Stomach smooth muscle (tissue), 2 donors: Measurements from ENCODE around the gene HOXD8.

Experiments
- H3K27ac ChIP-seq: one replicate; pipeline ENCODE4 v1.7.0; 2013; ENCODE audit warnings: mild to moderate bottlenecking, low read length, inconsistent platforms
- H3K27me3 ChIP-seq, 2 donors: one replicate each; pipeline ENCODE4 v1.7.0; 2013; ENCODE audit warnings: low read length in 2 of 2; ENCODE audit not compliant: insufficient read depth in 2 of 2, control insufficient read depth in 1 of 2
- H3K36me3 ChIP-seq, 2 donors: one replicate each; pipeline ENCODE4 v1.7.0; 2013; ENCODE audit warnings: low read length in 2 of 2; ENCODE audit not compliant: control insufficient read depth in 2 of 2, insufficient read depth in 2 of 2
- H3K4me1 ChIP-seq: one replicate; pipeline ENCODE4 v1.7.0; 2013; ENCODE audit warnings: low read length; ENCODE audit not compliant: control insufficient read depth, insufficient read depth
- H3K4me3 ChIP-seq, 2 donors: one replicate each; pipeline ENCODE4 v1.7.0; 2013; ENCODE audit warnings: low read length in 2 of 2
- H3K9ac ChIP-seq, 2 donors: one replicate each; pipeline ENCODE4 v1.7.0; 2013; ENCODE audit warnings: low read length in 2 of 2, mild to moderate bottlenecking in 1 of 2
- H3K9me3 ChIP-seq, 2 donors: one replicate each; pipeline ENCODE4 v1.7.0; 2013; ENCODE audit warnings: low read length in 2 of 2; ENCODE audit not compliant: control insufficient read depth in 2 of 2
- donor health status: healthy.
- donor health status: Pancreatic carcinoma.

The HOXD8 gene

DNA sequence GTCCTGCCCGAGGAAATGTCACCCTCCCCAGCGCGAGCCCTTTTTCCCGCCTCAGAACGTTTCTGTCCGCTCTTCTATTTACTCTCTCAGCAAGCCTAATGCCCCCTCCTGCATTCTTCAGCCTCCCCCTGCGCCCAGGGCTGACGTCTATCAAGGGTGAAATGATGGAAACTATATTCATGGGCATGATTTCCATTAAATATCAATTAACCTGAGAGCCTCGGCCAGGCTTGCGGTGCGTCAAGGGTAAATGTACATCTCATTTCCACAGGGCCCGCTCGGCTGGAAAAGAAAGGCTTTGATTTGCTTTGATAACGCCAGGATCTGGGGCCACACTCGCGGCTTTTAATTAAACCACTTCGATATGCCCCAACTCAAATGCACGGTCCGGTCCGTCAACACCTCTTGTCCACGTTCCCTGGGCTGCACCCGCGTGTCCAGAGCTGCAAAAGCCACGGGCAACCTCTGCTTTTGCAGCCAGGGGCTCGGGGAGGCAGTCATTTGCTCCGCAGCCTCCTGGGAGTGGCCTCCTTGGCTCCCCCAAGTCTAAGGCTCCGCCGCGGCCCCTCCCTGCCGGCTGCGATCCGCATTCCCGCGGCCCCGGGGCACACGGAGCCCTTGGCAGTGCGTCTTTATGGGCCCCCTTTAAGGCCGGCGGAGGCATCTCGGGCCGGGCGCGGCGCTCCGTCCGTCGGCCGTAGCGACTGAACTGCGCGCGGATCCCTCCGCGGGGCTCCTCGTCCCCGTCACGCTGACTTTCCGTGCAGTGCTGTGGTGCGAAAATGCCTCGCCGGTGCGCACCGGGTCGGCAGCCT lies at the start of gene HOXD8:
HOXD8 (plus strand) TSS at position 724 of the 815 bp plus-strand sequence. CDS start 662 bp downstream, outside the sequence.
- peaks cover 72 to 91% of the 10 kb centered on the region in 2 donors for H3K27me3 ChIP-seq
- H3K36me3 ChIP-seq, result no peaks in the 10 kb centered on the region
- H3K9me3 ChIP-seq, result peaks cover 0 to 3% of the 10 kb centered on the region in 2 donors
- peaks cover 19% of the 10 kb centered on the region for H3K4me1 ChIP-seq
- H3K27ac ChIP-seq, result no peak within 1 kb of the TSS
- peak within 1 kb of the TSS; percentile 12 to 59 for H3K4me3 ChIP-seq
- no peak within 1 kb of the TSS for H3K9ac ChIP-seq

DNA sequence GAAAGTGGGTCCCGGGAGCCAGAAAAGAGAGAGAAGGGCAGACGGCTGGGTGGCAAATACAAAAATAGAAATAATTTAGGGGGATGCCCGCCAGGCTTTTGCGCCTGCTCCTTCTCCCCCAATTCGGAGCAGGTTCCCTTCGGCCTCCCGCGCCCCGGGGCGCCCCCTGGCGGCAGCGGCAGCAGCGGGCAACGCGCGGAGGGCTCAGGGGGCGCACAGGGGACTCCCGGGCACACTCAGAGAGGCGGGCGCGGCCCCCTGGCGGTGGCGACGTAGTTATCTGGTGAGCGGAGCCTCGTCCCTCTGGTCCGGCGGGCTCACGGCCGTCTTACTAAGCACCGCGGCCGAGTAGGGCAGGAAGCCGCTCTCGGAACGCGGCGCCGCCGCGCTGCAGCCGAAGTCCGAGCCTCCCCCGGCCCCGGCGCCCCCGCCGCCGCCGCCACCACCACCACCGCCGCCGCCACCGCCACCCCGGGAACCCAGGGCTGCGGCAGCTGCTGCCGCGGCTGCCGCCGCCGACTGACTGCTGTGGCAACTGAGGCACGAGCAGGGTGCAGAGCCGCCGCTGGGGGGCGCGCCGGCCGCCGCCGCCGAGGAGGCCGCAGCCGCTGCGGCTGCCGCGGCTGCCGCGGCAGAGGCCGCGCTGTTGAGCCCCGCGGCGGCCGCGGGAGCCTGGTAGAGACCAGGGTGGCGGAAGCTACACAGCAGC lies 49.5 kb upstream of the HOXD8 start:
- Histone ChIP-seq H3K9ac (no peak overlapping the region), H3K4me1 (peaks cover 25% of the 10 kb centered on the region), H3K9me3 (peaks cover 0 to 11% of the 10 kb centered on the region in 2 donors), H3K36me3 (no peaks in the 10 kb centered on the region), H3K27ac (no peak overlapping the region), H3K4me3 (peak overlapping the region in 1 of 2 donors; percentile 29), H3K27me3 (peaks cover 75 to 95% of the 10 kb centered on the region in 2 donors)

DNA sequence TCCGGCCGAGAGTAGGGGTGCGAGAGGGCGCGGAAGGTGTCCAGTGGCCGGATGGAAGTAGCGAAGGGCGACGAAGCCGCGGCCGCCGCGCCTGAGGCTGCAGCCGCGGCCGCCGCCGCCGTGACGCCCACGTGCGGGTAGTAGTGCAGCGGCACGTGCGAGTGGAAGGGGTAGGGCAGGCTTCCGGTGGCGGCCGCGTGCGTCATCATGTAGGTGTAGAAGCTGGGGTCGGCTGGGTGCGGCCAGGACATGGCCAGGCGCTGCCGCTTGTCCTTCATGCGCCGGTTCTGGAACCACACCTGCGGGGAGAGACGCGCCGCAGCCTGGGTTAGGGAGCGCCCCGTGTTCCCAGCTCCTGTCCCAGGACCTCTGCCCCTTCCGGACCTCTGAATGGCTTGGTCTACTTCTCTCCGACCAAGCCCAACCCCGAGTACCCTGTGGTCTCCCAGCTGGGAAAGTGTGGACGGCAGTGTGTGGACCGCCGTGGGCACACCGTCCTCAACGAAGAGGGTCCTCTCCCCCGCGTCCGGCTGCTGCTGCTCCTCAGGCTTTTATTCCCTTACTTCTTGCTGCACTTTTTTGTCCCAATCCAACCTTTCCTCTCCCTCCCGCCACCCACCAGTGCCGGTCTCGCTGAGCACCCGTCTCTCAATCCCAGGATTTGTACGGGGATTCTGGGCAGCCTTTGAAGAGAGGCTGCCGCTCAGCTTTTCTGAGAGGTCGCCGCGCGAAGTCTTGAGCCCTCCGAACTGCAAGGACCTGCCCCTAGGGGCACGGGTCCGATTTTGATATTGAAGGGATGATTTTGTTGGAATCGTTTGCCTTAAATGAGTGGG lies 48.7 kb upstream of the HOXD8 start:
- Histone ChIP-seq H3K27me3 (peaks cover 75 to 95% of the 10 kb centered on the region in 2 donors), H3K4me3 (no peak overlapping the region), H3K27ac (no peak overlapping the region), H3K9ac (no peak overlapping the region), H3K36me3 (no peaks in the 10 kb centered on the region), H3K9me3 (peaks cover 0 to 11% of the 10 kb centered on the region in 2 donors), H3K4me1 (peaks cover 28% of the 10 kb centered on the region)

DNA sequence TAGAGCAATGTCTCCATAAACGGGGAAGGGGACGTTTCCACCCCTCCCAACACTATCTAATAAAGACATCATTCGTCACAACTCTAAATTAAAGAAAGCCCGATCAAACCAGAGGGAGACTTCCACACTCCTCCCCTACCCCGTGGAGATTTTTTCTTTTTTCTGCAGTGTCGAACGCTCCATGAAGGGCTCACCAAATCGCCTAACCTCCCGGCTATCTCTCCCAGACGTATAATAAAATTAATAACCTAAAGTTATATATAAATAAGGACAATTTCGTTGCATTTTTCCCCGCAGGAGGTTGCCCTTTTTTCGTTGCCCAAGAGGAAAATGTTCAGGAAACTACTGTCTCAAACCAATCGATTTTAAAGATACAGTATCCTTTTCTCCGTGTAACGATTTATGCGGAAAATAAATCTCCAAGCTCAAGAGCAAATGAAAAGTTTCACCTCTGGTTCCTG lies 48.1 kb upstream of the HOXD8 start:
- Histone ChIP-seq H3K36me3 (no peaks in the 10 kb centered on the region), H3K4me3 (no peak overlapping the region), H3K27ac (no peak overlapping the region), H3K9ac (no peak overlapping the region), H3K27me3 (peaks cover 76 to 95% of the 10 kb centered on the region in 2 donors), H3K9me3 (peaks cover 0 to 11% of the 10 kb centered on the region in 2 donors), H3K4me1 (peaks cover 34% of the 10 kb centered on the region)

DNA sequence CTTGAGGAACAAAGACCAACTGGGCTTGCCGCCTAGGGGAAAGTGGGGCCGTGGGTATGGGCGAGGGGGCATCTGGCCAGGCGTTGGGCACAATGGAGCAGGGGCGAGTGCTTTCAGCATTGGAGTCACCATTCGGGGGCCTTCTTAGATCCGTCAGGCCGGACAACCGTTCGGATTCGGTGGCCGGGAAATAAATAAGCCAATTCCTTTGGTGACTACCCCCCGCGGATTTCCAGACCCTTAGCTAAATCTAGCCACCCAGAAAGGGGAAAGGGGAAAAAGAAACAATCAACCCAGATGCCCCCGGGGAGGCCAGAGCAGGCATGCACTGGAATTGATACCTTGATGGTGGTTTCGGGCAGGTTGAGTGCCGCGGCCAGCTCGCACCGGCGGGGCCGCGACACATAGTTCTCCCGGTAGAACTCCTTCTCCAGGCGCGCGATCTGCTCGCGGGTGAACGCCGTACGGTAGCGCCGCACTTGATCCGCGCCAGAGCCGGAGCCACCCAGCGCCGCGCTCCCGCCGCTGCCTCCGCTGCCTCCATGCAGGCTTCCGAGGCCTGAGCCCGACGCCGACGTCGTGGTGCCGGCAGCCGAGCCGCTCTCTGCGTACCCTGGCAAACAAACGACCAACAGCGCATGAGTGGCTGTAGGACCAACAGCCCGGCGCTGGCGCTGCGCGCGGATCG lies 47.5 kb upstream of the HOXD8 start:
- Histone ChIP-seq H3K27ac (no peak overlapping the region), H3K4me1 (peaks cover 34% of the 10 kb centered on the region), H3K27me3 (peaks cover 80 to 95% of the 10 kb centered on the region in 2 donors), H3K4me3 (no peak overlapping the region), H3K9ac (no peak overlapping the region), H3K36me3 (no peaks in the 10 kb centered on the region), H3K9me3 (peaks cover 0 to 11% of the 10 kb centered on the region in 2 donors)

DNA sequence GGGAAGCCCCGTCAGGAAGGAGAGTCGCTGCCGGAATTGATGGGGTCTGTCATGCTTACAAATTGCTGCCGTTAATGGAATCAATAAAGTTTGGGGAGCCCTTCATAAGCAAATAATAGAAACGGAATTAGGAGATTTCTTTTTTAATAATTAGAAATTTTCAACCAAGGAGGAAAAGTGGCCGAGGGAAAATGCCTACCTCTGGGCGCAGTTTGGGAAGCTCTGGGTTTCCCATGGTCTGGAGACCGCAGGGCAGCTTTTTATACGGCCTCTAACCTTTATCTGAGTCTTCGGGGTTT lies 47.0 kb upstream of the HOXD8 start:
- H3K9me3 ChIP-seq, result peaks cover 0 to 11% of the 10 kb centered on the region in 2 donors
- no peak overlapping the region for H3K4me3 ChIP-seq
- peaks cover 34% of the 10 kb centered on the region for H3K4me1 ChIP-seq
- H3K9ac ChIP-seq, result no peak overlapping the region
- no peak overlapping the region for H3K27ac ChIP-seq
- H3K36me3 ChIP-seq, result no peaks in the 10 kb centered on the region
- peaks cover 85 to 94% of the 10 kb centered on the region in 2 donors for H3K27me3 ChIP-seq

DNA sequence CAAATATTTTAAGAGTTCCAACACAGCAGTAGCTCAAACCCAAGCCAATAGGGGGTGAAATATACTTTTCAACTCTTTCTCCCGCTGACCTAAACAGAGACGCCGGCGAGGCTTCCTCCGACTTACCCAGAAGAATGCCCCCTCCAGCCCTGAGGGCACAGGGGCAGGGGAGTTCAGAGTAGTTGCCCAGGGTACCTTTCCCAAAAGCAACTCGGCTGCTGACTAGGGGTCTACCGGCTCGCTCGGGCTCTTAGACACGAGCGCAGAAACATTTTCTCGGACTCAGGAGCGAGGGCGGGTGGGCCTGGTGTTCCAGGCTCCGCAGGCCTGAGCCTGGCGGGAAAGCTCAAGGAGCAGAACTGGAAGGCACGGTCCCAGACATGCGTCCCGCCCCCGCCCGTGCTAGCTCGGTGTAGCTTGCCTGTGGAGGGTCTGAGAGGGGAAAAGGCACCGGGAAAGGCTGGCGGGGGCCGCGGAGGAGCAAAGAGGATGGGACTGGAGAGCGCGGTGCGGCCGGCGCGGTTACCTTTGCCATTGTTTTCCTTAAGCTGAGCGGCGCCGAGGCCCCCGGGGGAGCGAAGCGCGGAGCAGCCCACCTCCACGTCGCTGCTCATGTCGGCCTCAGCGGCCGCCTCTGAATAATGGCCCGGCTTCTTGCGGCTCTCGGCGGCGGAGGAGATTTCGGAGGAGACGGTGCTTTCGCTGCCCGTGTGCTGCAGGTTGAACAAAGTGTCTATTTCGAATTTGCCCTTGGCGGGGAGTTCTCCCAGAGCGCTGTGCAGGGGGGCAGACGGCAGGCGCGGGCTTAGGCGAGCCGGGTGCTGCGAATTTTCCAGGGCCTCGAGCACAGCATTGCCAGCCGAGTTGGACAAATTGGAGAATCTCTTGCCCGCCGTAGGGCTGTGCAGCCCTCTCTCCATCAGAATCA lies 46.4 kb upstream of the HOXD8 start:
- H3K4me3 ChIP-seq, result peak overlapping the region in 1 of 2 donors; percentile 15
- H3K36me3 ChIP-seq, result no peaks in the 10 kb centered on the region
- H3K9ac ChIP-seq, result no peak overlapping the region
- H3K4me1 ChIP-seq, result peaks cover 35% of the 10 kb centered on the region
- H3K9me3 ChIP-seq, result peaks cover 0 to 11% of the 10 kb centered on the region in 2 donors
- no peak overlapping the region for H3K27ac ChIP-seq
- H3K27me3 ChIP-seq, result peaks cover 91 to 97% of the 10 kb centered on the region in 2 donors

DNA sequence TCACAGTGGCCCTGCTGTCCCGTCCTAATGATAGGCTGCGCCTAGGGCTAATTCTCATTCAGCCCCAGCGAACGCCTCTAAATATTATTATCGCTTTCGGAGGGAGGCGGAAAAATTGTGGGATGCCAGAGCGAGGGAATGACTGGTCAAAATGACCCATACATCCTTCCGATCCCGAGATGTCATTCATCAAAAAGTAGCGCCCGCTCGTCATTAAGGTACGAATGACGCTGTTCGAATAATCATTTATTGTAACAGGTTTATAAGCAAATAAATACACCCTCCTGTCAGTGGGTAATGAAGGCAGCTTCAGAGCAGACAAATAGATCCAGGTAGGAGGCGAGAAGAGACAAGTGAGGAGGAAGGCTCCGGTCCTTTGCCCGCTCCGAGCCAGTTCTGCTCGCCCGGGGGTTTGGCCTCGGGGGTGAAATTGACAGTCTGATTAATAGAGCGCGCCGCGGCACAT lies 45.7 kb upstream of the HOXD8 start, which contains the start of gene EVX2:
EVX2 (minus strand) TSS at position 167 of the 466 bp plus-strand sequence. CDS start 186 bp downstream, outside the sequence.
- Histone ChIP-seq H3K27me3 (peaks cover 91 to 97% of the 10 kb centered on the region in 2 donors), H3K9me3 (peaks cover 0 to 7% of the 10 kb centered on the region in 2 donors), H3K4me3 (peak within 1 kb of the TSS in 1 of 2 donors; percentile 15), H3K27ac (no peak within 1 kb of the TSS), H3K4me1 (peaks cover 40% of the 10 kb centered on the region), H3K9ac (no peak within 1 kb of the TSS), H3K36me3 (no peaks in the 10 kb centered on the region)

DNA sequence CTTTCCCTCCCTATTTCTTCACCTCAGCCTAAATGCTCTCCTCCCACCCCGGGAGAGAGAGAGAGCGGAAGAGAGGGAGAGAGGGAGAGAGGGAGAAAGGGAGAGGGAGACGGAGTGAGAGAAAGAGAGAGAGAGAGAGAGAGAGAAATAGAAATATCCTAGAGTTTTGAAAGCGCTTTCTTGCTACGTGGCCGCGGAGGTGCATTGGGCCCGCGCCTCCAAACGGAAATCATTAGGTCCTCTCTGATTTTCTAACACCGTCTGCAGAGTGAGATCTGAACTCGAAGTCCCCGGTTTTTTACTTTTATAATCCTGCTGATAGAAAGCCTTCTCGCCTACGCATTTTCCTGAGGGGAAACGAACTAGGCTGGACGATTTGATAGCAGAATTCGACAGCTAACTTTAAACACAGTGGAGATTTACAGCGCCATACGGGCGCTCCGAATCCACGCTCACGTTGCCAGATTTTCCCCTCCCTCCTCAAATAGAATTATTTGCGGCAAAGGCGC lies 44.8 kb upstream of the HOXD8 start:
- H3K27ac ChIP-seq, result no peak overlapping the region
- H3K27me3 ChIP-seq, result peaks cover 92 to 97% of the 10 kb centered on the region in 2 donors
- H3K36me3 ChIP-seq, result no peaks in the 10 kb centered on the region
- H3K4me3 ChIP-seq, result no peak overlapping the region
- H3K9ac ChIP-seq, result no peak overlapping the region
- H3K9me3 ChIP-seq, result peaks cover 0 to 7% of the 10 kb centered on the region in 2 donors
- H3K4me1 ChIP-seq, result peaks cover 34% of the 10 kb centered on the region
